K562 (cell line): ENCODE results near the gene PUM1. TPM values are rescaled to one million over a fixed set of nuclear protein-coding genes. Genes with fewer than 3 reads are reported as not detected.

Source experiments
- CBX3 ChIP-seq, 2 experiments: IDR thresholded peaks; 1 replicate in 1 of 2; 2 replicates in 1 of 2; pipeline ENCODE4 v1.6.1; 2012; ENCODE audit warnings: inconsistent platforms in 2 of 2, low read length in 2 of 2, borderline replicate concordance in 1 of 2, control low read depth in 1 of 2
- EWSR1 ChIP-seq: fragments of 450-650 bp; IDR thresholded peaks from 2 replicates; pipeline ENCODE4 v1.6.1; 2018; ENCODE audit warnings: borderline replicate concordance, mild to moderate bottlenecking, low read depth, moderate library complexity; ENCODE audit not compliant: partially characterized antibody
- HSF4 ChIP-seq: fragments of 250-450 bp; sonication (Bioruptor Pico); IDR thresholded peaks from 2 replicates; pipeline ENCODE4 v2.1.2; 2022; ENCODE audit warnings: mild to moderate bottlenecking, moderate library complexity, borderline replicate concordance
- KDM5B ChIP-seq: fragments of 200-600 bp; sonication (generic); IDR thresholded peaks from 2 replicates; pipeline ENCODE4 v1.6.1; 2012; ENCODE audit warnings: low read depth, mild to moderate bottlenecking, moderate library complexity, low read length, control low read depth, inconsistent platforms; ENCODE audit not compliant: insufficient replicate concordance
- NR3C1 ChIP-seq: sonication (generic); formaldehyde crosslinking; IDR thresholded peaks from 2 replicates; pipeline ENCODE4 v1.8.1; 2022; ENCODE audit warnings: missing genetic modification reagents
- NUFIP1 ChIP-seq: fragments of 450-650 bp; IDR thresholded peaks from 2 replicates; pipeline ENCODE4 v1.6.1; 2018; ENCODE audit not compliant: partially characterized antibody
- RCOR1 ChIP-seq, 2 experiments: IDR thresholded peaks; 2 replicates each; pipeline ENCODE4 v1.6.1; 2012; ENCODE audit warnings: low read depth in 2 of 2, low read length in 2 of 2, borderline replicate concordance in 1 of 2, improper control_type of control experiment in 1 of 2
- U2AF2 ChIP-seq: fragments of 200-400 bp; formaldehyde crosslinking; optimal IDR thresholded peaks from 2 replicates; pipeline ENCODE3; 2017; ENCODE audit warnings: low read depth, mild to moderate bottlenecking, low read length
- ZBTB8A ChIP-seq: fragments of 450-650 bp; IDR thresholded peaks from 2 replicates; pipeline ENCODE4 v1.6.1; 2018; ENCODE audit warnings: mild to moderate bottlenecking, moderate library complexity; ENCODE audit not compliant: partially characterized antibody
- ZC3H8 ChIP-seq: fragments of 450-650 bp; IDR thresholded peaks from 2 replicates; pipeline ENCODE4 v1.6.1; 2017
- ZKSCAN1 ChIP-seq: fragments of 150-350 bp; IDR thresholded peaks from 2 replicates; pipeline ENCODE4 v1.6.1; 2016; ENCODE audit warnings: low read depth, low read length
- ZNF146 ChIP-seq: IDR thresholded peaks from one replicate; pipeline ENCODE4 v1.6.1; 2018; ENCODE audit warnings: missing compliant biosample characterization; ENCODE audit not compliant: unreplicated experiment
- ZNF263 ChIP-seq: sonication (generic); formaldehyde crosslinking; IDR thresholded peaks from 2 replicates; pipeline ENCODE4 v1.8.0; 2022; ENCODE audit warnings: mild to moderate bottlenecking, missing genetic modification reagents, borderline replicate concordance
- ZNF778 ChIP-seq: fragments of 450-650 bp; formaldehyde crosslinking; IDR thresholded peaks from 2 replicates; pipeline ENCODE4 v1.4.0; 2020; ENCODE audit warnings: mild to moderate bottlenecking, moderate library complexity
- polyA plus RNA-seq, 8 experiments: library from polyadenylated mRNA; depleted of rRNA in 4 of 8; stranded (reverse) in 5 of 8; unstranded in 3 of 8; fragments of >200 nt; fragmentation: Nextera tagmentation in 2 of 8; fragmentation: Illumina TruSeq in 1 of 8; extraction: Ambion mirVana in 2 of 8; extraction: Trizol in 1 of 8; gene quantifications; 2 replicates each; pipeline versions ENCODE4 v1.2.1 to v1.2.3, GENCODE V29; 2011 to 2014; ENCODE audit warnings: inconsistent platforms in 1 of 8, missing spikeins in 1 of 8
- total RNA-seq, 7 experiments: library from RNA; depleted of rRNA in 6 of 7; stranded (reverse); fragments of >200 nt in 6 of 7; fragmentation: Illumina TruSeq in 2 of 7; extraction: Trizol in 2 of 7; gene quantifications; 2 replicates each; pipeline versions ENCODE4 v1.2.1 to v1.2.3, GENCODE V29; 2011 to 2021; ENCODE audit warnings: low replicate concordance in 1 of 7
- TF ChIP-seq, protein P1 (sequence below), 3 experiments: fragments of 200-800 bp in 1 of 3; fragments of 250-450 bp in 1 of 3; fragments of 450-650 bp in 1 of 3; sonication (Bioruptor Pico) in 1 of 3; sonication (Bioruptor generic) in 1 of 3; formaldehyde crosslinking in 1 of 3; IDR thresholded peaks; 2 replicates each; pipeline versions ENCODE4 v1.6.1 to v1.8.0; 2016 to 2022; ENCODE audit warnings: mild to moderate bottlenecking in 2 of 3, missing genetic modification characterization in 2 of 3, missing compliant biosample characterization in 1 of 3, moderate library complexity in 1 of 3
- TF ChIP-seq, protein P2 (sequence below): fragments of 450-650 bp; formaldehyde crosslinking; IDR thresholded peaks from 2 replicates; pipeline ENCODE4 v1.4.0; 2020; ENCODE audit warnings: mild to moderate bottlenecking, moderate library complexity
- TF ChIP-seq, protein P3 (sequence below): sonication (generic); formaldehyde crosslinking; IDR thresholded peaks from 2 replicates; pipeline ENCODE4 v1.8.0; 2023; ENCODE audit warnings: mild to moderate bottlenecking, missing genetic modification reagents

Gene PUM1
- total and polyA plus RNA-seq, 9 of the 15 experiments (the other 6 are each of a cell fraction or from before 2014, with no cell fraction given): 37.7 to 104 (median 55.7) TPM

DNA sequence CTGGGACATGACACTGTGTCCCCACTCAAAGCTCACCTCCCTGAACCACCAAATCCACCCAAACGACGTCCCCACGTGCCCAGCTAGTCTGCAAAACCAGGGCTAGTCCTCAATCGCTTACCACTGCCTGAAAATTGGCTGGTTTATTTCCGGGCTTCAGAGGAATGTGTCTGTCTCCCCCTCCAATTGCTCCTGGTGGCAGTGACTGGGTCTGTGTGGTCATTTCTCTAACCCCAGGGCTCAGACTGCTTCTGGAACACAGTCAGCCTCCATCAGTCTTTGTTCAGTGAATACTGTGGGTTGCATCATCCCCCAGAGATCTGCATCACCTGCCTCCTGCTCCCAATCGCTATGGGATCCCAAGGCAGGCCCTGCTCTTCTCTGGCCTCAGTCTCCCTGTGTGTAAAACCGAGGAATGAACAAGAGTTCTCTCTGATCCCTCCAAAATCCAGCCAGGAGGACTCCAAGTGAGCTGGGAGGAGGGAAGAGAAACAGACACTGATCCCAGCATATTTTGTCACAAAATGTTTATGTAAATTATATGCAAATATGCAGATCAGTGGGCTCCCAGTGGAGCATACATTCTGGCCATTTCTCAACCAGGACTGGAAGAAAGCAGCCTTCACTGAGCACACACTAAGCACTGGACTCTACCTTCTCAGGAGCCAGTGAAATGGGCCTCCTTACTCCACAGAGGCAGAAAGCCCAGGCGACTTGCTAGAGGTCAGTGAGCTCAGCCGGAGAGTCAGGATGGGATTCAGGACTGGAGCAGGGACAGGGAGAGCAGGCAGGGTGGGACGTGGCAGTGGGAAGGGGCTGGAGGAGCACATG lies 177.8 kb downstream of the PUM1 start (continued):
- TF ChIP-seq, protein P1, sequence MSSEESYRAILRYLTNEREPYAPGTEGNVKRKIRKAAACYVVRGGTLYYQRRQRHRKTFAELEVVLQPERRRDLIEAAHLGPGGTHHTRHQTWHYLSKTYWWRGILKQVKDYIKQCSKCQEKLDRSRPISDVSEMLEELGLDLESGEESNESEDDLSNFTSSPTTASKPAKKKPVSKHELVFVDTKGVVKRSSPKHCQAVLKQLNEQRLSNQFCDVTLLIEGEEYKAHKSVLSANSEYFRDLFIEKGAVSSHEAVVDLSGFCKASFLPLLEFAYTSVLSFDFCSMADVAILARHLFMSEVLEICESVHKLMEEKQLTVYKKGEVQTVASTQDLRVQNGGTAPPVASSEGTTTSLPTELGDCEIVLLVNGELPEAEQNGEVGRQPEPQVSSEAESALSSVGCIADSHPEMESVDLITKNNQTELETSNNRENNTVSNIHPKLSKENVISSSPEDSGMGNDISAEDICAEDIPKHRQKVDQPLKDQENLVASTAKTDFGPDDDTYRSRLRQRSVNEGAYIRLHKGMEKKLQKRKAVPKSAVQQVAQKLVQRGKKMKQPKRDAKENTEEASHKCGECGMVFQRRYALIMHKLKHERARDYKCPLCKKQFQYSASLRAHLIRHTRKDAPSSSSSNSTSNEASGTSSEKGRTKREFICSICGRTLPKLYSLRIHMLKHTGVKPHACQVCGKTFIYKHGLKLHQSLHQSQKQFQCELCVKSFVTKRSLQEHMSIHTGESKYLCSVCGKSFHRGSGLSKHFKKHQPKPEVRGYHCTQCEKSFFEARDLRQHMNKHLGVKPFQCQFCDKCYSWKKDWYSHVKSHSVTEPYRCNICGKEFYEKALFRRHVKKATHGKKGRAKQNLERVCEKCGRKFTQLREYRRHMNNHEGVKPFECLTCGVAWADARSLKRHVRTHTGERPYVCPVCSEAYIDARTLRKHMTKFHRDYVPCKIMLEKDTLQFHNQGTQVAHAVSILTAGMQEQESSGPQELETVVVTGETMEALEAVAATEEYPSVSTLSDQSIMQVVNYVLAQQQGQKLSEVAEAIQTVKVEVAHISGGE (CRISPR knock-in tag; IDR thresholded peaks at IDR 0.05): no peak
- TF ChIP-seq EWSR1 (no peak), NR3C1 (CRISPR knock-in tag) (no peak), ZKSCAN1 (peak; percentile 78; the same call in 1 of the 2 replicates), HSF4 (CRISPR knock-in tag) (peak; percentile 80; the same call in 1 of the 2 replicates), CBX3 (IDR thresholded peaks at IDR 0.05; ENCODE audit: borderline replicate concordance in 1 of 2, low read length in 2 of 2) (no peak), RCOR1 (IDR thresholded peaks at IDR 0.05; ENCODE audit: borderline replicate concordance in 1 of 2, low read depth in 2 of 2, low read length in 2 of 2) (peak in 1 of 2 experiments; percentile 76; a peak in 2 of 4 replicates), ZNF778 (CRISPR knock-in tag) (no peak), KDM5B (no peak), ZNF263 (CRISPR knock-in tag) (peak; percentile 86), ZC3H8 (no peak), ZBTB8A (no peak), NUFIP1 (no peak), ZNF146 (CRISPR knock-in tag) (no peak), U2AF2 (no peak)
- TF ChIP-seq, protein P2, sequence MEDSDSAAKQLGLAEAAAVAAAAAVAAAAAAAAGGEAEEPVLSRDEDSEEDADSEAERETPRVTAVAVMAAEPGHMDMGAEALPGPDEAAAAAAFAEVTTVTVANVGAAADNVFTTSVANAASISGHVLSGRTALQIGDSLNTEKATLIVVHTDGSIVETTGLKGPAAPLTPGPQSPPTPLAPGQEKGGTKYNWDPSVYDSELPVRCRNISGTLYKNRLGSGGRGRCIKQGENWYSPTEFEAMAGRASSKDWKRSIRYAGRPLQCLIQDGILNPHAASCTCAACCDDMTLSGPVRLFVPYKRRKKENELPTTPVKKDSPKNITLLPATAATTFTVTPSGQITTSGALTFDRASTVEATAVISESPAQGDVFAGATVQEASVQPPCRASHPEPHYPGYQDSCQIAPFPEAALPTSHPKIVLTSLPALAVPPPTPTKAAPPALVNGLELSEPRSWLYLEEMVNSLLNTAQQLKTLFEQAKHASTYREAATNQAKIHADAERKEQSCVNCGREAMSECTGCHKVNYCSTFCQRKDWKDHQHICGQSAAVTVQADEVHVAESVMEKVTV (CRISPR knock-in tag): 0 out of 2 replicates have a peak, but pooled peaks have one; percentile 5
- TF ChIP-seq, protein P3, sequence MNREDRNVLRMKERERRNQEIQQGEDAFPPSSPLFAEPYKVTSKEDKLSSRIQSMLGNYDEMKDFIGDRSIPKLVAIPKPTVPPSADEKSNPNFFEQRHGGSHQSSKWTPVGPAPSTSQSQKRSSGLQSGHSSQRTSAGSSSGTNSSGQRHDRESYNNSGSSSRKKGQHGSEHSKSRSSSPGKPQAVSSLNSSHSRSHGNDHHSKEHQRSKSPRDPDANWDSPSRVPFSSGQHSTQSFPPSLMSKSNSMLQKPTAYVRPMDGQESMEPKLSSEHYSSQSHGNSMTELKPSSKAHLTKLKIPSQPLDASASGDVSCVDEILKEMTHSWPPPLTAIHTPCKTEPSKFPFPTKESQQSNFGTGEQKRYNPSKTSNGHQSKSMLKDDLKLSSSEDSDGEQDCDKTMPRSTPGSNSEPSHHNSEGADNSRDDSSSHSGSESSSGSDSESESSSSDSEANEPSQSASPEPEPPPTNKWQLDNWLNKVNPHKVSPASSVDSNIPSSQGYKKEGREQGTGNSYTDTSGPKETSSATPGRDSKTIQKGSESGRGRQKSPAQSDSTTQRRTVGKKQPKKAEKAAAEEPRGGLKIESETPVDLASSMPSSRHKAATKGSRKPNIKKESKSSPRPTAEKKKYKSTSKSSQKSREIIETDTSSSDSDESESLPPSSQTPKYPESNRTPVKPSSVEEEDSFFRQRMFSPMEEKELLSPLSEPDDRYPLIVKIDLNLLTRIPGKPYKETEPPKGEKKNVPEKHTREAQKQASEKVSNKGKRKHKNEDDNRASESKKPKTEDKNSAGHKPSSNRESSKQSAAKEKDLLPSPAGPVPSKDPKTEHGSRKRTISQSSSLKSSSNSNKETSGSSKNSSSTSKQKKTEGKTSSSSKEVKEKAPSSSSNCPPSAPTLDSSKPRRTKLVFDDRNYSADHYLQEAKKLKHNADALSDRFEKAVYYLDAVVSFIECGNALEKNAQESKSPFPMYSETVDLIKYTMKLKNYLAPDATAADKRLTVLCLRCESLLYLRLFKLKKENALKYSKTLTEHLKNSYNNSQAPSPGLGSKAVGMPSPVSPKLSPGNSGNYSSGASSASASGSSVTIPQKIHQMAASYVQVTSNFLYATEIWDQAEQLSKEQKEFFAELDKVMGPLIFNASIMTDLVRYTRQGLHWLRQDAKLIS (CRISPR knock-in tag): 0 out of 2 replicates have a peak, but pooled peaks have one; percentile 21
